HepG2 (cell line): ENCODE data around the gene RBM34. TPM values are rescaled to one million over a fixed set of nuclear protein-coding genes. Genes with fewer than 3 reads are reported as not detected.

Experiments
- ARID2 ChIP-seq: sonication (generic); formaldehyde crosslinking; IDR thresholded peaks from 2 replicates; pipeline ENCODE4 v1.8.1; 2022; ENCODE audit warnings: mild to moderate bottlenecking, missing genetic modification reagents, borderline replicate concordance
- ETV5 ChIP-seq: IDR thresholded peaks from 2 replicates; pipeline ENCODE4 v1.6.1; 2018; ENCODE audit warnings: missing biosample characterization, missing genetic modification reagents, inconsistent platforms, borderline replicate concordance
- FOXA1 ChIP-seq, 2 experiments: fragments of 450-650 bp in 1 of 2; sonication (generic) in 1 of 2; formaldehyde crosslinking in 1 of 2; IDR thresholded peaks; 2 replicates each; pipeline versions ENCODE4 v1.4.0 to v1.6.1; 2016 to 2020; ENCODE audit warnings: missing genetic modification reagents in 1 of 2
- GATA4 ChIP-seq: sonication (generic); IDR thresholded peaks from 2 replicates; pipeline ENCODE4 v1.6.1; 2016; ENCODE audit warnings: antibody characterized with exemption, low read depth, borderline replicate concordance
- KDM6A ChIP-seq: IDR thresholded peaks from 2 replicates; pipeline ENCODE4 v1.6.1; 2016; ENCODE audit warnings: low read depth
- MAZ ChIP-seq, 2 experiments: sonication (generic) in 1 of 2; formaldehyde crosslinking in 1 of 2; IDR thresholded peaks; 2 replicates each; pipeline versions ENCODE4 v1.5.0 to v1.6.1; 2012 to 2020; ENCODE audit warnings: low read depth in 2 of 2, mild to moderate bottlenecking in 2 of 2, borderline replicate concordance in 1 of 2, improper control_type of control experiment in 1 of 2, low read length in 1 of 2, missing genetic modification reagents in 1 of 2, moderate library complexity in 1 of 2
- MED1 ChIP-seq: sonication (generic); formaldehyde crosslinking; IDR thresholded peaks from 2 replicates; pipeline ENCODE4 v1.4.0; 2020; ENCODE audit warnings: missing genetic modification reagents
- NFE2 ChIP-seq: sonication (generic); formaldehyde crosslinking; IDR thresholded peaks from 2 replicates; pipeline ENCODE4 v1.4.0; 2020; ENCODE audit warnings: missing genetic modification reagents
- NONO ChIP-seq, 2 experiments: fragments of 450-650 bp in 1 of 2; sonication (generic) in 1 of 2; formaldehyde crosslinking in 1 of 2; IDR thresholded peaks in 1 of 2; conservative IDR thresholded peaks in 1 of 2; 2 replicates each; pipeline versions ENCODE4 v1.6.1 to v1.8.0; 2017 to 2022; ENCODE audit warnings: mild to moderate bottlenecking in 1 of 2, missing genetic modification reagents in 1 of 2, moderate library complexity in 1 of 2
- PHF5A ChIP-seq: IDR thresholded peaks from one replicate; pipeline ENCODE4 v1.6.1; 2018; ENCODE audit warnings: low read depth, missing genetic modification reagents; ENCODE audit not compliant: unreplicated experiment
- PPARG ChIP-seq: conservative IDR thresholded peaks from 2 replicates; pipeline ENCODE4 v1.6.1; 2016; ENCODE audit warnings: missing biosample characterization, missing genetic modification reagents
- RXRB ChIP-seq: IDR thresholded peaks from 2 replicates; pipeline ENCODE4 v1.6.1; 2016; ENCODE audit warnings: borderline replicate concordance, missing genetic modification reagents, missing compliant biosample characterization
- SNAPC2 ChIP-seq: sonication (generic); formaldehyde crosslinking; IDR thresholded peaks from 2 replicates; pipeline ENCODE4 v1.8.1; 2022; ENCODE audit warnings: mild to moderate bottlenecking, missing genetic modification reagents
- ZNF121 ChIP-seq: sonication (generic); formaldehyde crosslinking; IDR thresholded peaks from 2 replicates; pipeline ENCODE4 v1.5.0; 2020; ENCODE audit warnings: mild to moderate bottlenecking, missing genetic modification reagents
- ZNF292 ChIP-seq: sonication (generic); formaldehyde crosslinking; IDR thresholded peaks from 2 replicates; pipeline ENCODE4 v1.8.1; 2022; ENCODE audit warnings: mild to moderate bottlenecking, low read depth, missing genetic modification reagents, borderline replicate concordance
- ZNF564 ChIP-seq: sonication (generic); formaldehyde crosslinking; IDR thresholded peaks from 2 replicates; pipeline ENCODE4 v1.8.1; 2023; ENCODE audit warnings: mild to moderate bottlenecking, missing genetic modification reagents
- polyA plus RNA-seq, 8 experiments: library from polyadenylated mRNA; depleted of rRNA in 3 of 8; stranded (reverse) in 7 of 8; unstranded in 1 of 8; fragments of >200 nt; fragmentation: Illumina TruSeq in 4 of 8; extraction: Trizol in 4 of 8; gene quantifications; 2 replicates each; pipeline versions ENCODE4 v1.2.1 to v1.2.3, GENCODE V29; 2011 to 2016; ENCODE audit warnings: low read depth in 4 of 8, missing spikeins in 1 of 8, mixed read lengths in 1 of 8; ENCODE audit not compliant: insufficient read depth in 1 of 8
- total RNA-seq, 5 experiments: library from RNA; depleted of rRNA; stranded (reverse); fragments of >200 nt; fragmentation: Illumina TruSeq; extraction: Trizol; gene quantifications; 2 replicates each; pipeline ENCODE4 v1.2.3, GENCODE V29; 2016; ENCODE audit warnings: low read depth in 1 of 5
- TF ChIP-seq, protein P1 (sequence below): sonication (generic); formaldehyde crosslinking; IDR thresholded peaks from 2 replicates; pipeline ENCODE4 v1.8.0; 2023; ENCODE audit warnings: mild to moderate bottlenecking, missing genetic modification reagents
- TF ChIP-seq, protein P2 (sequence below): sonication (generic); formaldehyde crosslinking; IDR thresholded peaks from 2 replicates; pipeline ENCODE4 v1.5.0; 2020; ENCODE audit warnings: mild to moderate bottlenecking, missing genetic modification reagents, borderline replicate concordance

Gene RBM34
- total and polyA plus RNA-seq, 2 of the 13 experiments (the other 11 are each of a cell fraction or from before 2014, with no cell fraction given): 34.7 to 73.0 TPM

- TF ChIP-seq NONO (IDR thresholded peaks at IDR 0.05) (no peak), NONO (CRISPR knock-in tag; conservative IDR thresholded peaks at IDR 0.05) (peak; percentile 17; the same call in 1 of the 2 replicates), ZNF564 (CRISPR knock-in tag) (0 out of 2 replicates have a peak, but pooled peaks have one; percentile 20), RXRB (peak; percentile 69; the same call in 1 of the 2 replicates), ZNF121 (peak; percentile 93), MED1 (CRISPR knock-in tag) (peak; percentile 90), NFE2 (CRISPR knock-in tag) (no peak), ETV5 (CRISPR knock-in tag) (peak; percentile 89), ZNF292 (CRISPR knock-in tag) (0 out of 2 replicates have a peak, but pooled peaks have one; percentile 25), SNAPC2 (0 out of 2 replicates have a peak, but pooled peaks have one; percentile 68), PPARG (CRISPR knock-in tag) (peak; percentile 76; the same call in 1 of the 2 replicates), KDM6A (no peak), GATA4 (peak; percentile 89; the same call in 1 of the 2 replicates), ARID2 (CRISPR knock-in tag) (no peak), PHF5A (no peak), FOXA1 (IDR thresholded peaks at IDR 0.05) (no peak), FOXA1 (CRISPR knock-in tag; IDR thresholded peaks at IDR 0.05) (peak; percentile 69), MAZ (IDR thresholded peaks at IDR 0.05; ENCODE audit: borderline replicate concordance, low read depth, low read length) (no peak), MAZ (CRISPR knock-in tag; IDR thresholded peaks at IDR 0.05; ENCODE audit: low read depth) (no peak)
- TF ChIP-seq, protein P1, sequence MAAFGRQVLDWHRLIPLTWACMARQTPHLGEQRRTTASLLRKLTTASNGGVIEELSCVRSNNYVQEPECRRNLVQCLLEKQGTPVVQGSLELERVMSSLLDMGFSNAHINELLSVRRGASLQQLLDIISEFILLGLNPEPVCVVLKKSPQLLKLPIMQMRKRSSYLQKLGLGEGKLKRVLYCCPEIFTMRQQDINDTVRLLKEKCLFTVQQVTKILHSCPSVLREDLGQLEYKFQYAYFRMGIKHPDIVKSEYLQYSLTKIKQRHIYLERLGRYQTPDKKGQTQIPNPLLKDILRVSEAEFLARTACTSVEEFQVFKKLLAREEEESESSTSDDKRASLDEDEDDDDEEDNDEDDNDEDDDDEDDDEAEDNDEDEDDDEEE (CRISPR knock-in tag): no peak
- TF ChIP-seq, protein P2, sequence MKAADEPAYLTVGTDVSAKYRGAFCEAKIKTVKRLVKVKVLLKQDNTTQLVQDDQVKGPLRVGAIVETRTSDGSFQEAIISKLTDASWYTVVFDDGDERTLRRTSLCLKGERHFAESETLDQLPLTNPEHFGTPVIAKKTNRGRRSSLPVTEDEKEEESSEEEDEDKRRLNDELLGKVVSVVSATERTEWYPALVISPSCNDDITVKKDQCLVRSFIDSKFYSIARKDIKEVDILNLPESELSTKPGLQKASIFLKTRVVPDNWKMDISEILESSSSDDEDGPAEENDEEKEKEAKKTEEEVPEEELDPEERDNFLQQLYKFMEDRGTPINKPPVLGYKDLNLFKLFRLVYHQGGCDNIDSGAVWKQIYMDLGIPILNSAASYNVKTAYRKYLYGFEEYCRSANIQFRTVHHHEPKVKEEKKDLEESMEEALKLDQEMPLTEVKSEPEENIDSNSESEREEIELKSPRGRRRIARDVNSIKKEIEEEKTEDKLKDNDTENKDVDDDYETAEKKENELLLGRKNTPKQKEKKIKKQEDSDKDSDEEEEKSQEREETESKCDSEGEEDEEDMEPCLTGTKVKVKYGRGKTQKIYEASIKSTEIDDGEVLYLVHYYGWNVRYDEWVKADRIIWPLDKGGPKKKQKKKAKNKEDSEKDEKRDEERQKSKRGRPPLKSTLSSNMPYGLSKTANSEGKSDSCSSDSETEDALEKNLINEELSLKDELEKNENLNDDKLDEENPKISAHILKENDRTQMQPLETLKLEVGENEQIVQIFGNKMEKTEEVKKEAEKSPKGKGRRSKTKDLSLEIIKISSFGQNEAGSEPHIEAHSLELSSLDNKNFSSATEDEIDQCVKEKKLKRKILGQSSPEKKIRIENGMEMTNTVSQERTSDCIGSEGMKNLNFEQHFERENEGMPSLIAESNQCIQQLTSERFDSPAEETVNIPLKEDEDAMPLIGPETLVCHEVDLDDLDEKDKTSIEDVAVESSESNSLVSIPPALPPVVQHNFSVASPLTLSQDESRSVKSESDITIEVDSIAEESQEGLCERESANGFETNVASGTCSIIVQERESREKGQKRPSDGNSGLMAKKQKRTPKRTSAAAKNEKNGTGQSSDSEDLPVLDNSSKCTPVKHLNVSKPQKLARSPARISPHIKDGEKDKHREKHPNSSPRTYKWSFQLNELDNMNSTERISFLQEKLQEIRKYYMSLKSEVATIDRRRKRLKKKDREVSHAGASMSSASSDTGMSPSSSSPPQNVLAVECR: no peak
These were observed 31.1 kb downstream of the RBM34 start (continued) for GRCh38 chr1:235129774-235130570.
